A673 (cell line): Measurements from ENCODE around the gene PHTF2. TPM values are rescaled to one million over a fixed set of nuclear protein-coding genes. Genes with fewer than 3 reads are reported as not detected.

Source experiments
- BruUV-seq: library from RNA; stranded (reverse); fragments of 400-500 nt; replicated peaks from 2 replicates; lab custom pipeline; 2021; lab: Mats Ljungman, UMichigan
- CTCF ChIA-PET: fragments of 300-600 bp; sonication (Branson Sonifier 250); formaldehyde crosslinking; loops from one replicate; lab custom pipeline; 2022; ENCODE audit warnings: antibody characterized with exemption; lab: Charles Lee
- POLR2A ChIA-PET: fragments of 300-600 bp; sonication (Branson Sonifier 250); formaldehyde crosslinking; loops from one replicate; lab custom pipeline; 2022; ENCODE audit warnings: antibody characterized with exemption; ENCODE audit not compliant: low non-redundant PET; lab: Charles Lee
- DNase-seq: peaks from one replicate; pipeline ENCODE4 v3.0.0-alpha.2; 2015; ENCODE audit warnings: low spot score
- H3K27ac ChIP-seq: fragments of 200-600 bp; sonication (generic); 2 replicates; pipeline ENCODE4 v1.5.1; 2016; ENCODE audit warnings: mixed run types, low read depth, mild to moderate bottlenecking, mixed read lengths, antibody characterized with exemption, low read length; ENCODE audit not compliant: poor library complexity, severe bottlenecking
- H3K27me3 ChIP-seq: fragments of 200-600 bp; sonication (generic); replicated peaks from 2 replicates; pipeline ENCODE4 v1.6.1; 2017; ENCODE audit warnings: mixed run types, low read depth, mild to moderate bottlenecking, mixed read lengths, antibody characterized with exemption, low read length; ENCODE audit not compliant: insufficient read depth, poor library complexity
- H3K36me3 ChIP-seq: fragments of 200-600 bp; sonication (generic); 2 replicates; pipeline ENCODE4 v1.6.1; 2016; ENCODE audit warnings: mixed run types, mild to moderate bottlenecking, mixed read lengths, antibody characterized with exemption, low read length; ENCODE audit not compliant: insufficient read depth, poor library complexity, severe bottlenecking
- H3K4me1 ChIP-seq: fragments of 200-600 bp; sonication (generic); 2 replicates; pipeline ENCODE4 v1.6.1; 2017; ENCODE audit warnings: mixed run types, mild to moderate bottlenecking, mixed read lengths, antibody characterized with exemption, low read length; ENCODE audit not compliant: insufficient read depth, poor library complexity, severe bottlenecking
- H3K4me3 ChIP-seq: fragments of 200-600 bp; sonication (generic); 2 replicates; pipeline ENCODE4 v1.5.1; 2016; ENCODE audit warnings: low read depth, mixed run types, mild to moderate bottlenecking, mixed read lengths, low read length; ENCODE audit not compliant: poor library complexity, severe bottlenecking
- H3K9me3 ChIP-seq: fragments of 200-600 bp; sonication (generic); 2 replicates; pipeline ENCODE4 v1.6.1; 2016; ENCODE audit warnings: mixed run types, low read depth, mild to moderate bottlenecking, mixed read lengths, antibody characterized with exemption, low read length; ENCODE audit not compliant: poor library complexity, severe bottlenecking
- EZH2 ChIP-seq: fragments of 200-600 bp; sonication (generic); IDR thresholded peaks from 2 replicates; pipeline ENCODE4 v1.6.1; 2017; ENCODE audit warnings: borderline replicate concordance, low read depth, mild to moderate bottlenecking, mixed read lengths, antibody characterized with exemption, low read length; ENCODE audit not compliant: poor library complexity, severe bottlenecking
- intact Hi-C: fragments of 100-400 bp; cut with micrococcal nuclease; formaldehyde crosslinking; loops from one replicate; pipeline ENCODE4 v1.10.0; 2022; ENCODE audit not compliant: unreplicated experiment
- total RNA-seq: library from RNA; stranded (reverse); gene quantifications from 2 replicates; pipeline ENCODE4 v1.2.3, GENCODE V29; 2021
- TF ChIP-seq, protein P1 (sequence below): fragments of 300-800, 200-600 bp; sonication (generic); conservative IDR thresholded peaks from 2 replicates; pipeline ENCODE4 v1.5.1; 2017; ENCODE audit warnings: low read depth, mild to moderate bottlenecking, antibody characterized with exemption, low read length, moderate library complexity, mixed read lengths

The PHTF2 gene
- total RNA-seq, 1 experiment from 2014 or later, result 36.6 TPM

DNA sequence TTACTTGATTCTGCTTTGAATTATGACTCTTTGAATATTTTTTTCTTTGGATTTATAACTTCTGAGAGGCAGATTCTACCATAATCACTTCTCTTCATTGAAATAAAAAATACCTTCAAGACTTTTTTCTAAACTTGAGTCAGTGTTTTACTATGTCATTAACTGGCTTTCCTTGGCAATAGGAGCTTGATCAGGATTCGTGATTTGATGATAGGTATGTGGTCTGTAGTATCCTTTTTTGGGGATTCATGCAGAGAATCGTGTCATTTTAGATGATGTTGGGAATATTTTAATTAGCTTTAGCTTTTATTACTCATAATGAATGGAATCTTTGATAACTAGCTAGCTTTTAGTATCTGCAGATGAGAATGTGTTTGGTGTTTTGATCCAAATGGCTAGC is 83.3 kb downstream of the PHTF2 start:
- POLR2A ChIA-PET, result no interaction called here

DNA sequence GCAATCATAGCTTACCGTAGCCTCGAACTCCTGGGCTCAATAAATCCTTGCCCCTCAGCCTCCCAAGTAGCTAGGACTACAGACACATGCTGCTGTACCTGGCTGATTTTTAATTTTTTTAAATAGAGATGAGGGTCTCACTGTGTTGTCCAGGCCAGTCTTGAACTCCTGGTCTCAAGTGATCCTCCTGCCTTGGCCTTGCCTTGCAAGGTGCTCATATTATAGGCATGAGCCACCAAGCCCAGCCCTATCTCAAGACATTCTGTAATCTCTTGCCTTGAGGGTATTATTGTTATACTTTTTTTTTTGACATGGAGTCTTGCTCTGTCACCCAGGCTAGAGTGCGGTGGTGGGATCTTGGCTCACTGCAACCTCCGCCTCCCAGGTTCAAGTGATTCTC is 86.6 kb downstream of the PHTF2 start:
- CTCF ChIA-PET, result no interaction called here
- intact Hi-C loops, result no loop called here

More for the DNA sequence above, 83.3 kb downstream of the PHTF2 start:
- no peak overlapping the region for H3K27ac ChIP-seq
- no peaks in the 10 kb centered on the region for H3K9me3 ChIP-seq
- TF ChIP-seq EZH2, result no peak
- TF ChIP-seq, protein P1, sequence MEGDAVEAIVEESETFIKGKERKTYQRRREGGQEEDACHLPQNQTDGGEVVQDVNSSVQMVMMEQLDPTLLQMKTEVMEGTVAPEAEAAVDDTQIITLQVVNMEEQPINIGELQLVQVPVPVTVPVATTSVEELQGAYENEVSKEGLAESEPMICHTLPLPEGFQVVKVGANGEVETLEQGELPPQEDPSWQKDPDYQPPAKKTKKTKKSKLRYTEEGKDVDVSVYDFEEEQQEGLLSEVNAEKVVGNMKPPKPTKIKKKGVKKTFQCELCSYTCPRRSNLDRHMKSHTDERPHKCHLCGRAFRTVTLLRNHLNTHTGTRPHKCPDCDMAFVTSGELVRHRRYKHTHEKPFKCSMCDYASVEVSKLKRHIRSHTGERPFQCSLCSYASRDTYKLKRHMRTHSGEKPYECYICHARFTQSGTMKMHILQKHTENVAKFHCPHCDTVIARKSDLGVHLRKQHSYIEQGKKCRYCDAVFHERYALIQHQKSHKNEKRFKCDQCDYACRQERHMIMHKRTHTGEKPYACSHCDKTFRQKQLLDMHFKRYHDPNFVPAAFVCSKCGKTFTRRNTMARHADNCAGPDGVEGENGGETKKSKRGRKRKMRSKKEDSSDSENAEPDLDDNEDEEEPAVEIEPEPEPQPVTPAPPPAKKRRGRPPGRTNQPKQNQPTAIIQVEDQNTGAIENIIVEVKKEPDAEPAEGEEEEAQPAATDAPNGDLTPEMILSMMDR, result no peak
- no peak overlapping the region for H3K4me3 ChIP-seq
- no TSS peak for BruUV-seq
- no peaks in the 10 kb centered on the region for H3K4me1 ChIP-seq
- no peak for DNase-seq
- intact Hi-C loops, result no loop called here
- no peaks in the 10 kb centered on the region for H3K36me3 ChIP-seq
- H3K27me3 ChIP-seq, result no peaks in the 10 kb centered on the region
- CTCF ChIA-PET, result no interaction called here

DNA sequence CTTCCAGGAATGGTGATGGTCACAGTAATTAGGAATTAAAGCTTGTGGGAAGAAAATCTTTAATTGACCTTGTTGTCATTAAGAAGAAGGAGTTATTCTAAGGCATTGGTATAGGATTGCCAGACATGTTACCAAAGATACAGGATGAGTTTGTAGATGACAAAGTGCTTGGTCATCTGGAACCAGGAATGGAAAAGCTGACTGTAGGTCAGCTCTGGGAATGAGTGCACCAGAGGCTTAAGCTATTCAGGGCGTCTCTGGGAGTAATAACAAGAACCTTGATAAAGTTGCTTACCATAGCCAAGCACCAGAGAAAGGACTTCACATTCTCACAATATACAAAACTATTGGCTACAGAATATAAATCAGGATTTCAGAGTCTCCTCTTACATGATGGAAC is 89.0 kb downstream of the PHTF2 start:
- Histone ChIP-seq H3K9me3 (no peaks in the 10 kb centered on the region), H3K4me1 (peaks cover 6% of the 10 kb centered on the region), H3K36me3 (no peaks in the 10 kb centered on the region), H3K27ac (no peak overlapping the region), H3K27me3 (no peaks in the 10 kb centered on the region), H3K4me3 (no peak overlapping the region)
- CTCF ChIA-PET, result no interaction called here
- intact Hi-C loops, result no loop called here
- TF ChIP-seq, protein P1, result no peak
- no peak for TF ChIP-seq EZH2
- DNase-seq, result no peak
- no TSS peak for BruUV-seq
- POLR2A ChIA-PET, result no interaction called here

More for the DNA sequence above, 86.6 kb downstream of the PHTF2 start:
- H3K36me3 ChIP-seq, result no peaks in the 10 kb centered on the region
- no peak for DNase-seq
- TF ChIP-seq EZH2, result no peak
- TF ChIP-seq, protein P1, result no peak
- POLR2A ChIA-PET, result no interaction called here
- no peaks in the 10 kb centered on the region for H3K27me3 ChIP-seq
- no peak overlapping the region for H3K27ac ChIP-seq
- no peak overlapping the region for H3K4me3 ChIP-seq
- peaks cover 6% of the 10 kb centered on the region for H3K4me1 ChIP-seq
- no TSS peak for BruUV-seq
- no peaks in the 10 kb centered on the region for H3K9me3 ChIP-seq
